ENCODE data around the gene NUDCD3. TPM values are rescaled to one million over a fixed set of nuclear protein-coding genes. Genes with fewer than 3 reads are reported as not detected.

Gene NUDCD3
- total RNA-seq, 1 experiment from 2014 or later = 71.9 TPM

DNA sequence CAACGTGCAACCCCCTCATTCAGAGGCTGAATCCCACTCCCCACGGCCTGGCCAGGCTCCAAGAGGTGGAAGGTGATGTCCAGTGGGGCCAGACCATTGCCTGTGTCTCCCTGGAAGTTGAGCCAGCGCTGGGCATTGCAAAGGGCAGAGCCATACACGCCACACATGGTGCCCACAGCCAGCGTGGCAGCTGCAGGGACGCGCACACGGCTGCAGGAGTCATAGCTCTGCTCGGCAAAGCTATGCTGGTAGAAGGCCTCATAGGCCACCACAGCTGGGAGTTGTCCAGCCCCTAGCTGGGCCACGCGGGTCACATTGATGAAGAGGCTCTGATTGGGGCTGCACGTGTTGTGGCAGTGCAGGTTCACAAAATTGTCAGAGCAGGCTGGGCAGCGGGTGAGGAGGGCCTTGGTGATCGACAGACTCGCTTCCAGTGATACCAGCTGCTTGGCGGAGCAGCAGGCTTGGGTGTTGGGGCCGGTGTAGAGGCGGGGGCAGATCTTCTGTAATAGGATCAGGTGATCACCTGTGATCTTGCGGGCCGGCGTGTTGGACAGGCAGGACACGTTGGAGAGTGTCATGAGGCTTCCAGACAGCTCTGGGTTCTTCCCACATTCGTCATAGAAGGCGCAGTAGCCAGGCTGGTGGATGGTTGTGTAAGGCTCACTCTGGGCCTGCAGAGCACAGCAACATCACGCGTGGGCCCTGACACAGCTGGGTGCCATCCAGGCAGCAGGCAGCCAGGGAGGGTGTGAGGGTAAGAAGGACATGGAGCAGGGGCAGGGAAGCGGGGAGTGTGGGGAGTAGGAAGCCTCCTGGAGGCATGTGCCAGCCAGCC lies 49.4 kb upstream of the NUDCD3 start:
- peaks cover 2% of the 10 kb centered on the region; the same call in 1 of the 2 replicates for H3K27me3 Mint-ChIP-seq (ENCODE audit: low read depth)
- no peak overlapping the region for H2BK20ac ChIP-seq (ENCODE audit: low read depth, low read length, poor library complexity, severe bottlenecking)
- no peak overlapping the region for H3K56ac ChIP-seq (ENCODE audit: insufficient read length, low read depth, low read length)
- peaks cover 0 to 3% of the 10 kb centered on the region in 2 experiments; a peak in 2 of 4 replicates for H3K4me1 Mint-ChIP-seq
- H2AFZ ChIP-seq (ENCODE audit: low read length) = no peak overlapping the region
- no peak overlapping the region for H2AK5ac ChIP-seq (ENCODE audit: insufficient read length, low read length)
- no peaks in the 10 kb centered on the region for H3K9me3 Mint-ChIP-seq
- no peaks in the 10 kb centered on the region for H3K23me2 ChIP-seq (ENCODE audit: insufficient read length, low read depth, low read length, poor library complexity, severe bottlenecking)
- DNase-seq = no peak
- H3K79me2 ChIP-seq (ENCODE audit: insufficient read depth, low read length) = no peaks in the 10 kb centered on the region
- no peak overlapping the region for H3K4ac ChIP-seq (ENCODE audit: low read depth, low read length)
- H3K18ac ChIP-seq (ENCODE audit: insufficient read length, low read depth, low read length) = no peak overlapping the region
- H3K36me3 Mint-ChIP-seq (ENCODE audit: insufficient read depth in 1 of 3, low read depth in 3 of 3) = no peaks in the 10 kb centered on the region; a peak in 1 of 7 replicates
- H3K79me1 ChIP-seq (ENCODE audit: insufficient read depth, low read depth, low read length, poor library complexity, severe bottlenecking) = no peaks in the 10 kb centered on the region
- H3K27ac Mint-ChIP-seq = no peak overlapping the region; a peak in 1 of 7 replicates
- no peak overlapping the region for H3T11ph ChIP-seq (ENCODE audit: low read length)
- H3K23ac ChIP-seq (ENCODE audit: insufficient read length, low read depth, low read length) = no peak overlapping the region
- no peak overlapping the region for H4K5ac ChIP-seq (ENCODE audit: insufficient read length, low read depth, low read length)
- H3K4me2 ChIP-seq (ENCODE audit: insufficient read depth, insufficient read length, low read length) = no peak overlapping the region
- no peak overlapping the region for H4K8ac ChIP-seq (replicated peaks; ENCODE audit: insufficient read length, low read depth, low read length)
- H3K14ac ChIP-seq (ENCODE audit: insufficient read depth, low read length) = no peak overlapping the region; the same call in 1 of the 2 replicates
- no peak overlapping the region for H4K91ac ChIP-seq (ENCODE audit: insufficient read length, low read depth, low read length)
- no peak overlapping the region for H3K9ac ChIP-seq (ENCODE audit: extremely low read depth, insufficient read length, low read length)
- H3K9me3 ChIP-seq (ENCODE audit: control insufficient read depth, low read depth, low read length) = no peaks in the 10 kb centered on the region
- no CpG with 5 or more reads among the region's 27 CpGs for WGBS (ENCODE audit: extremely low coverage, insufficient read length, low lambda C conversion rate)
- no peak overlapping the region for H2BK120ac ChIP-seq (ENCODE audit: low read depth, low read length, poor library complexity, severe bottlenecking)
- no peak overlapping the region for H3K27ac ChIP-seq (ENCODE audit: insufficient read length, low read depth, low read length)
- H4K20me1 ChIP-seq (ENCODE audit: control insufficient read depth, insufficient read depth, insufficient read length) = no peaks in the 10 kb centered on the region
- H3K27me3 ChIP-seq (ENCODE audit: insufficient read depth, low read length) = no peaks in the 10 kb centered on the region
- H2BK15ac ChIP-seq (ENCODE audit: low read depth, low read length) = no peak overlapping the region
- TF ChIP-seq, protein P1, sequence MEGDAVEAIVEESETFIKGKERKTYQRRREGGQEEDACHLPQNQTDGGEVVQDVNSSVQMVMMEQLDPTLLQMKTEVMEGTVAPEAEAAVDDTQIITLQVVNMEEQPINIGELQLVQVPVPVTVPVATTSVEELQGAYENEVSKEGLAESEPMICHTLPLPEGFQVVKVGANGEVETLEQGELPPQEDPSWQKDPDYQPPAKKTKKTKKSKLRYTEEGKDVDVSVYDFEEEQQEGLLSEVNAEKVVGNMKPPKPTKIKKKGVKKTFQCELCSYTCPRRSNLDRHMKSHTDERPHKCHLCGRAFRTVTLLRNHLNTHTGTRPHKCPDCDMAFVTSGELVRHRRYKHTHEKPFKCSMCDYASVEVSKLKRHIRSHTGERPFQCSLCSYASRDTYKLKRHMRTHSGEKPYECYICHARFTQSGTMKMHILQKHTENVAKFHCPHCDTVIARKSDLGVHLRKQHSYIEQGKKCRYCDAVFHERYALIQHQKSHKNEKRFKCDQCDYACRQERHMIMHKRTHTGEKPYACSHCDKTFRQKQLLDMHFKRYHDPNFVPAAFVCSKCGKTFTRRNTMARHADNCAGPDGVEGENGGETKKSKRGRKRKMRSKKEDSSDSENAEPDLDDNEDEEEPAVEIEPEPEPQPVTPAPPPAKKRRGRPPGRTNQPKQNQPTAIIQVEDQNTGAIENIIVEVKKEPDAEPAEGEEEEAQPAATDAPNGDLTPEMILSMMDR (conservative IDR thresholded peaks at IDR 0.05) = no peak
- no peak overlapping the region for H2BK5ac ChIP-seq (ENCODE audit: insufficient read length, low read length)
- H3K4me3 Mint-ChIP-seq = no peak overlapping the region
- no peak overlapping the region for H2BK12ac ChIP-seq (ENCODE audit: insufficient read length, low read depth, low read length)
- H3K4me1 ChIP-seq (ENCODE audit: insufficient read depth, low read length) = no peaks in the 10 kb centered on the region

Data from H9 (cell line).